Keratinocyte (primary cell): ENCODE results near the gene XKR8. TPM values are rescaled to one million over a fixed set of nuclear protein-coding genes. Genes with fewer than 3 reads are reported as not detected.

ENCODE experiments used
- DNase-seq: peaks from one replicate; pipeline ENCODE4 v3.0.0-alpha.2; 2011; ENCODE audit warnings: low read depth, missing footprints, low spot score
- FAIRE-seq: peaks from 2 replicates; lab custom pipeline; 2011; peaks lifted over from hg19 to GRCh38; lab: Jason Lieb, UNC
- H2AFZ ChIP-seq: 2 replicates; pipeline ENCODE4 v1.6.0; 2012; ENCODE audit warnings: low read length, control low read depth, inconsistent platforms; ENCODE audit not compliant: control insufficient read depth
- H3K27ac ChIP-seq: 2 replicates; pipeline ENCODE4 v1.5.1; 2011; ENCODE audit warnings: low read length; ENCODE audit not compliant: control insufficient read depth, insufficient read depth
- H3K27me3 ChIP-seq: 3 replicates; pipeline ENCODE4 v1.6.0; 2011; ENCODE audit warnings: low read length; ENCODE audit not compliant: control insufficient read depth, insufficient read depth; ENCODE audit errors: extremely low read depth
- H3K36me3 ChIP-seq, 2 experiments: 2 replicates in 1 of 2; 3 replicates in 1 of 2; pipeline ENCODE4 v1.5.1; 2011; ENCODE audit warnings: low read length in 2 of 2, mild to moderate bottlenecking in 1 of 2; ENCODE audit not compliant: control insufficient read depth in 2 of 2, insufficient read depth in 2 of 2; ENCODE audit errors: extremely low read depth in 1 of 2
- H3K4me1 ChIP-seq: 3 replicates; pipeline ENCODE4 v1.5.1; 2011; ENCODE audit warnings: low read length; ENCODE audit not compliant: control insufficient read depth, insufficient read depth; ENCODE audit errors: extremely low read depth
- H3K4me2 ChIP-seq: 3 replicates; pipeline ENCODE4 v1.6.0; 2011; ENCODE audit warnings: low read depth, low read length; ENCODE audit not compliant: control insufficient read depth, insufficient read depth; ENCODE audit errors: extremely low read depth
- H3K4me3 ChIP-seq, 3 experiments: fragments of 200-600 bp in 1 of 3; sonication (generic) in 1 of 3; 2 replicates in 2 of 3; 3 replicates in 1 of 3; pipeline ENCODE4 v1.5.1; 2011 to 2016; ENCODE audit warnings: low read length in 3 of 3, mild to moderate bottlenecking in 3 of 3, control low read depth in 2 of 3, inconsistent platforms in 1 of 3, low read depth in 1 of 3, mixed read lengths in 1 of 3, mixed run types in 1 of 3, moderate library complexity in 1 of 3; ENCODE audit not compliant: control insufficient read depth in 2 of 3, insufficient read depth in 2 of 3; ENCODE audit errors: extremely low read depth in 1 of 3
- H3K79me2 ChIP-seq: 2 replicates; pipeline ENCODE4 v1.6.0; 2012; ENCODE audit warnings: low read length; ENCODE audit not compliant: control insufficient read depth, insufficient read depth
- H3K9ac ChIP-seq: 3 replicates; pipeline ENCODE4 v1.6.0; 2011; ENCODE audit warnings: low read length; ENCODE audit not compliant: control insufficient read depth, insufficient read depth; ENCODE audit errors: extremely low read depth
- H3K9me1 ChIP-seq: 3 replicates; pipeline ENCODE4 v1.6.0; 2011; ENCODE audit warnings: low read length; ENCODE audit not compliant: control insufficient read depth, insufficient read depth; ENCODE audit errors: extremely low read depth
- H3K9me3 ChIP-seq: 2 replicates; pipeline ENCODE4 v1.5.1; 2012; ENCODE audit warnings: low read depth, low read length; ENCODE audit not compliant: control insufficient read depth
- H4K20me1 ChIP-seq: 3 replicates; pipeline ENCODE4 v1.6.0; 2011; ENCODE audit warnings: low read length; ENCODE audit not compliant: control insufficient read depth, insufficient read depth; ENCODE audit errors: extremely low read depth
- EZH2 ChIP-seq: IDR thresholded peaks from one replicate; pipeline ENCODE4 v1.6.1; 2012; ENCODE audit warnings: inconsistent platforms, mild to moderate bottlenecking, low read length, moderate library complexity
- dilution Hi-C: fragments of 300-500 bp; cut with MboI; formaldehyde crosslinking; loops from one replicate; pipeline ENCODE4 v1.7.0; 2020; ENCODE audit warnings: low sequenced_read_pairs; ENCODE audit not compliant: extremely low pct_ligation_motif_present
- polyA plus RNA-seq, 5 experiments: library from polyadenylated mRNA; depleted of rRNA in 3 of 5; stranded (reverse) in 3 of 5; stranded (forward) in 1 of 5; unstranded in 1 of 5; fragments of >200 nt; gene quantifications; 1 replicate in 1 of 5; 2 replicates in 3 of 5; 3 replicates in 1 of 5; pipeline versions ENCODE4 v1.2.1 to v1.2.3, GENCODE V29; 2011 to 2012; ENCODE audit warnings: missing spikeins in 2 of 5, low read depth in 1 of 5, low replicate concordance in 1 of 5
- TF ChIP-seq, protein P1 (sequence below), 3 experiments: IDR thresholded peaks in 1 of 3; conservative IDR thresholded peaks in 1 of 3; optimal IDR thresholded peaks in 1 of 3; 2 replicates in 2 of 3; 3 replicates in 1 of 3; pipeline versions ENCODE3 to v1.5.1; 2011; ENCODE audit warnings: low read length in 3 of 3, mild to moderate bottlenecking in 3 of 3, moderate library complexity in 2 of 3, control low read depth in 1 of 3, inconsistent platforms in 1 of 3; ENCODE audit not compliant: insufficient read depth in 2 of 3; ENCODE audit errors: extremely low read depth in 1 of 3

The XKR8 gene
- polyA plus RNA-seq, 1 donor (not counting 4 experiments of a cell fraction or from before 2014, with no cell fraction given), result 3.2 TPM

DNA sequence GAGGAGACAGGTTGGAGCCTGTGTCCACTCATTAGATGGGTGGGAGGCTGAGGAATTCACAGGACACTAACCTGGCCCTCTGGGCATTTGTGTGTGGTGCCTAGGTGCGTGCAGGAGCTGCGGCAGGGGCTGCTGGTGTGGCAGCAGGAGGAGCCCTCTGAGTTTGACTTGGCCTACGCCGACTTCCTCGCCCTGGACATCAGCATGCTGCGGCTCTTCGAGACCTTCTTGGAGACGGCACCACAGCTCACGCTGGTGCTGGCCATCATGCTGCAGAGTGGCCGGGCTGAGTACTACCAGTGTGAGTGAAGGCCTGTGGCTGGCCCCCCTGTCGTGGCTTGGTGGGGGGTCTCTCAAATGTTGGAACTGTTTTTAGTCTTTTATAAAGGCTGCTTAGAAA, 3.6 kb downstream of the XKR8 start:
- H3K79me2 ChIP-seq, result no peaks in the 10 kb centered on the region
- no peaks in the 10 kb centered on the region for H3K9me3 ChIP-seq
- TF ChIP-seq EZH2, result no peak
- TF ChIP-seq, protein P1, sequence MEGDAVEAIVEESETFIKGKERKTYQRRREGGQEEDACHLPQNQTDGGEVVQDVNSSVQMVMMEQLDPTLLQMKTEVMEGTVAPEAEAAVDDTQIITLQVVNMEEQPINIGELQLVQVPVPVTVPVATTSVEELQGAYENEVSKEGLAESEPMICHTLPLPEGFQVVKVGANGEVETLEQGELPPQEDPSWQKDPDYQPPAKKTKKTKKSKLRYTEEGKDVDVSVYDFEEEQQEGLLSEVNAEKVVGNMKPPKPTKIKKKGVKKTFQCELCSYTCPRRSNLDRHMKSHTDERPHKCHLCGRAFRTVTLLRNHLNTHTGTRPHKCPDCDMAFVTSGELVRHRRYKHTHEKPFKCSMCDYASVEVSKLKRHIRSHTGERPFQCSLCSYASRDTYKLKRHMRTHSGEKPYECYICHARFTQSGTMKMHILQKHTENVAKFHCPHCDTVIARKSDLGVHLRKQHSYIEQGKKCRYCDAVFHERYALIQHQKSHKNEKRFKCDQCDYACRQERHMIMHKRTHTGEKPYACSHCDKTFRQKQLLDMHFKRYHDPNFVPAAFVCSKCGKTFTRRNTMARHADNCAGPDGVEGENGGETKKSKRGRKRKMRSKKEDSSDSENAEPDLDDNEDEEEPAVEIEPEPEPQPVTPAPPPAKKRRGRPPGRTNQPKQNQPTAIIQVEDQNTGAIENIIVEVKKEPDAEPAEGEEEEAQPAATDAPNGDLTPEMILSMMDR (optimal IDR thresholded peaks at IDR 0.05 in 1 of 3, IDR thresholded peaks at IDR 0.05 in 1 of 3, conservative IDR thresholded peaks at IDR 0.05 in 1 of 3; ENCODE audit: extremely low read depth in 1 of 3, insufficient read depth in 2 of 3, low read length in 3 of 3), result no peak
- no peak overlapping the region for H3K4me3 ChIP-seq
- dilution Hi-C loops, result no loop called here
- DNase-seq (no peak), FAIRE-seq (no peak)
- no peak overlapping the region for H3K27ac ChIP-seq
- no peaks in the 10 kb centered on the region for H3K27me3 ChIP-seq
- H3K9me1 ChIP-seq, result no peaks in the 10 kb centered on the region
- no peaks in the 10 kb centered on the region for H4K20me1 ChIP-seq
- no peak overlapping the region for H3K9ac ChIP-seq
- peaks cover 4 to 7% of the 10 kb centered on the region in 2 experiments for H3K36me3 ChIP-seq
- no peak overlapping the region for H2AFZ ChIP-seq
- no peak overlapping the region for H3K4me2 ChIP-seq
- peaks cover 14% of the 10 kb centered on the region for H3K4me1 ChIP-seq

DNA sequence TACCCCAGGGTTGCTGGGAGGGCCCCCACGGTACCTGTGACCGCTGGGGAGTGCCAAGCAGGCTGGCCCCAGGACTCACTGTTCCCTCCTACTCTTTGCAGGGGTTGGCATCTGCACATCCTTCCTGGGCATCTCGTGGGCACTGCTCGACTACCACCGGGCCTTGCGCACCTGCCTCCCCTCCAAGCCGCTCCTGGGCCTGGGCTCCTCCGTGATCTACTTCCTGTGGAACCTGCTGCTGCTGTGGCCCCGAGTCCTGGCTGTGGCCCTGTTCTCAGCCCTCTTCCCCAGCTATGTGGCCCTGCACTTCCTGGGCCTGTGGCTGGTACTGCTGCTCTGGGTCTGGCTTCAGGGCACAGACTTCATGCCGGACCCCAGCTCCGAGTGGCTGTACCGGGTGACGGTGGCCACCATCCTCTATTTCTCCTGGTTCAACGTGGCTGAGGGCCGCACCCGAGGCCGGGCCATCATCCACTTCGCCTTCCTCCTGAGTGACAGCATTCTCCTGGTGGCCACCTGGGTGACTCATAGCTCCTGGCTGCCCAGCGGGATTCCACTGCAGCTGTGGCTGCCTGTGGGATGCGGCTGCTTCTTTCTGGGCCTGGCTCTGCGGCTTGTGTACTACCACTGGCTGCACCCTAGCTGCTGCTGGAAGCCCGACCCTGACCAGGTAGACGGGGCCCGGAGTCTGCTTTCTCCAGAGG, 6.8 kb downstream of the XKR8 start:
- no peak overlapping the region for H3K4me2 ChIP-seq
- H3K27ac ChIP-seq, result no peak overlapping the region
- dilution Hi-C loops, result no loop called here

More for the DNA sequence above, 6.8 kb downstream of the XKR8 start:
- no peaks in the 10 kb centered on the region for H3K9me3 ChIP-seq
- H3K9ac ChIP-seq, result no peak overlapping the region
- H4K20me1 ChIP-seq, result no peaks in the 10 kb centered on the region
- FAIRE-seq (no peak), DNase-seq (no peak)
- no peak for TF ChIP-seq EZH2
- TF ChIP-seq, protein P1 (optimal IDR thresholded peaks at IDR 0.05 in 1 of 3, IDR thresholded peaks at IDR 0.05 in 1 of 3, conservative IDR thresholded peaks at IDR 0.05 in 1 of 3; ENCODE audit: extremely low read depth in 1 of 3, insufficient read depth in 2 of 3, low read length in 3 of 3), result no peak
- H3K4me1 ChIP-seq, result peaks cover 7% of the 10 kb centered on the region
- H3K4me3 ChIP-seq, result no peak overlapping the region
- H3K27me3 ChIP-seq, result no peaks in the 10 kb centered on the region
- no peak overlapping the region for H2AFZ ChIP-seq
- no peaks in the 10 kb centered on the region for H3K9me1 ChIP-seq
- H3K79me2 ChIP-seq, result no peaks in the 10 kb centered on the region
- peaks cover 6 to 7% of the 10 kb centered on the region in 2 experiments for H3K36me3 ChIP-seq
